HepG2 (cell line): Measurements from ENCODE around the gene WDR43. TPM values are rescaled to one million over a fixed set of nuclear protein-coding genes. Genes with fewer than 3 reads are reported as not detected.

Experiments used
- ATAC-seq: fragments of 200-7000 bp; cut with Tn5 transposase; 3 replicates; pipeline ENCODE4 v1.9.1; 2020; ENCODE audit warnings: mild to moderate bottlenecking, moderate library complexity
- BruUV-seq: library from RNA; stranded (reverse); fragments of 400-500 nt; replicated peaks from 2 replicates; lab custom pipeline; 2021; lab: Mats Ljungman, UMichigan
- CTCF ChIA-PET: fragments of 300-600 bp; formaldehyde crosslinking; extraction: SDS; loops from one replicate; lab custom pipeline; 2021; ENCODE audit warnings: low total read pairs, inconsistent platforms, low intra/inter-chr PET ratio; lab: Yijun Ruan, JAX
- POLR2A ChIA-PET: fragments of 350-600 bp; sonication (Branson Sonifier 250); formaldehyde crosslinking; loops from one replicate; lab custom pipeline; 2020; ENCODE audit warnings: antibody characterized with exemption, inconsistent platforms; lab: Yijun Ruan, JAX
- DNase-seq: peaks from one replicate; pipeline ENCODE4 v3.0.0-alpha.2; 2015; ENCODE audit warnings: low spot score
- FAIRE-seq: peaks from 3 replicates; lab custom pipeline; 2011; peaks lifted over from hg19 to GRCh38; lab: Jason Lieb, UNC
- H2AFZ ChIP-seq: one replicate; pipeline ENCODE4 v1.6.1; 2011; ENCODE audit warnings: low read length, inconsistent platforms
- H3K27ac ChIP-seq: fragments of 300-600 bp; 3 replicates; pipeline ENCODE4 v1.8.0; 2011; ENCODE audit warnings: mixed run types, mild to moderate bottlenecking, mixed read lengths, low read length, inconsistent platforms; ENCODE audit not compliant: insufficient read depth; ENCODE audit errors: extremely low read length
- H3K27me3 ChIP-seq, 2 experiments: fragments of 200-600 bp in 1 of 2; 2 replicates in 1 of 2; 3 replicates in 1 of 2; pipeline versions ENCODE4 v1.6.0 to v1.8.0; 2011; ENCODE audit warnings: low read length in 2 of 2, mild to moderate bottlenecking in 2 of 2, moderate library complexity in 2 of 2, inconsistent platforms in 1 of 2; ENCODE audit not compliant: insufficient read depth in 2 of 2, control insufficient read depth in 1 of 2
- H3K36me3 ChIP-seq, 2 experiments: fragments of 200-600 bp in 1 of 2; replicated peaks in 1 of 2; 2 replicates in 1 of 2; 3 replicates in 1 of 2; pipeline versions ENCODE4 v1.5.1 to v1.8.0; 2011; ENCODE audit warnings: low read length in 2 of 2, inconsistent platforms in 1 of 2; ENCODE audit not compliant: insufficient read depth in 2 of 2, control insufficient read depth in 1 of 2
- H3K4me1 ChIP-seq: 2 replicates; pipeline ENCODE4 v1.5.1; 2012; ENCODE audit warnings: low read length, inconsistent platforms; ENCODE audit not compliant: insufficient read depth
- H3K4me2 ChIP-seq: 2 replicates; pipeline ENCODE4 v1.6.0; 2011; ENCODE audit warnings: low read depth, low read length, inconsistent platforms
- H3K4me3 ChIP-seq, 3 experiments: fragments of 200-600 bp in 1 of 3; sonication (generic), shearing (Covaris generic) in 1 of 3; replicated peaks in 1 of 3; 2 replicates each; pipeline ENCODE4 v1.5.1; 2011 to 2016; ENCODE audit warnings: low read length in 3 of 3, inconsistent platforms in 2 of 3, low read depth in 2 of 3, mild to moderate bottlenecking in 2 of 3, control low read depth in 1 of 3, mixed read lengths in 1 of 3; ENCODE audit not compliant: insufficient read depth in 1 of 3
- H3K79me2 ChIP-seq: one replicate; pipeline ENCODE4 v1.6.1; 2011; ENCODE audit warnings: low read length, inconsistent platforms; ENCODE audit not compliant: insufficient read depth
- H3K9ac ChIP-seq: 2 replicates; pipeline ENCODE4 v1.6.0; 2011; ENCODE audit warnings: mild to moderate bottlenecking, low read depth, low read length, inconsistent platforms; ENCODE audit not compliant: insufficient read depth
- H3K9me3 ChIP-seq: 2 replicates; pipeline ENCODE4 v1.5.1; 2012; ENCODE audit warnings: mild to moderate bottlenecking, low read length
- H4K20me1 ChIP-seq: 2 replicates; pipeline ENCODE4 v1.6.0; 2011; ENCODE audit warnings: inconsistent platforms, mild to moderate bottlenecking, low read length, moderate library complexity; ENCODE audit not compliant: insufficient read depth
- CEBPB ChIP-seq: IDR thresholded peaks from 2 replicates; pipeline ENCODE4 v1.6.1; 2011; ENCODE audit warnings: low read depth, low read length, improper control_type of control experiment, borderline replicate concordance
- JUNB ChIP-seq: sonication (generic); formaldehyde crosslinking; IDR thresholded peaks from 2 replicates; pipeline ENCODE4 v1.8.0; 2022; ENCODE audit warnings: missing genetic modification reagents, mild to moderate bottlenecking, borderline replicate concordance
- KDM2A ChIP-seq: sonication (generic); formaldehyde crosslinking; IDR thresholded peaks from 2 replicates; pipeline ENCODE4 v1.4.0; 2020; ENCODE audit warnings: low read depth, missing genetic modification reagents, borderline replicate concordance
- MBD4 ChIP-seq: IDR thresholded peaks from 2 replicates; pipeline ENCODE4 v1.6.1; 2012; ENCODE audit warnings: low read length, inconsistent platforms, borderline replicate concordance
- ZNF878 ChIP-seq: sonication (generic); formaldehyde crosslinking; IDR thresholded peaks from 2 replicates; pipeline ENCODE4 v1.8.1; 2023; ENCODE audit warnings: mild to moderate bottlenecking, missing genetic modification reagents, moderate library complexity
- WGBS: methylation state at CpG from one replicate; pipeline ENCODE4 v1.1.6; 2017; ENCODE audit warnings: low lambda C conversion rate; 5-methylcytosine and 5-hydroxymethylcytosine counted together
- in situ Hi-C: cut with HindIII; loops from 2 replicates; pipeline ENCODE4 v1.10.0; 2017; ENCODE audit warnings: low pct_unique_long_range_greater_than_20kb; ENCODE audit not compliant: extremely low pct_ligation_motif_present
- intact Hi-C: fragments of 100-400 bp; cut with micrococcal nuclease; formaldehyde crosslinking; loops from one replicate; pipeline ENCODE4 v1.10.0; 2022; ENCODE audit not compliant: unreplicated experiment
- polyA plus RNA-seq, 8 experiments: library from polyadenylated mRNA; depleted of rRNA in 3 of 8; stranded (reverse) in 7 of 8; unstranded in 1 of 8; fragments of >200 nt; fragmentation: Illumina TruSeq in 4 of 8; extraction: Trizol in 4 of 8; gene quantifications; 2 replicates each; pipeline versions ENCODE4 v1.2.1 to v1.2.3, GENCODE V29; 2011 to 2016; ENCODE audit warnings: low read depth in 4 of 8, missing spikeins in 1 of 8, mixed read lengths in 1 of 8; ENCODE audit not compliant: insufficient read depth in 1 of 8
- total RNA-seq, 5 experiments: library from RNA; depleted of rRNA; stranded (reverse); fragments of >200 nt; fragmentation: Illumina TruSeq; extraction: Trizol; gene quantifications; 2 replicates each; pipeline ENCODE4 v1.2.3, GENCODE V29; 2016; ENCODE audit warnings: low read depth in 1 of 5

The WDR43 gene
- total and polyA plus RNA-seq, 2 of the 13 experiments (the other 11 are each of a cell fraction or from before 2014, with no cell fraction given) = 121 to 167 TPM

DNA sequence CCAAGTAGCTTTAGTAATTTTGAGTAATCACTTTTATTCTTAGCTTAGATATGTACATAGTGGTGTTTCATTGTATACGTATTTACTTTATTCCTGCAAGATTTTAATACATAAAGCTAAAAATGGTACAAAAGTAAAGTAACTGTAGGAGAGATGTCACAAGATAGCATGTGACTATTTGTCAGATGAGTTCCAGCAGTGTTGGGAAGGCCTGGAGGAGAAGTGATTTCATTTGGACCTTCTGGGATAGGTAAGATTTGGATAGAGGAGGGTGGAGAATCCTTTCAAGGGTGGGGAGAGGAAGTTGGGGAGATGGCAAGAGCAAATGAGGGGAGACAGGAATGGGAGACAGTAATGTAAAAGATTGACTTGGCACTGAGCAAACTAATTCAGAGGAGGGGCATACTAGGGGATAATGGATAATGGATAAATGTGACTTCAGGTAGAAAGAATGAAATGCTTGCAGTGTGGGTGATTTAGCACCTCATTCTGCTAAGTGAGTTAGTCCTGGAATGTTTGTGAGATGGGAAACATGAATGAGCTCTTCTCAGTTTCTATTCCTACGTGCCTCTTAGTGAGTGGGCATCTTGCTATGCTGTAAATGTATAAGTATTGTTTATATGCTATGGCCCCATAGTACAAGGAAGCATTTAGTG is 10.5 kb downstream of the WDR43 start:
- Histone ChIP-seq H3K4me1 (peaks cover 30% of the 10 kb centered on the region), H2AFZ (no peak overlapping the region), H3K4me2 (no peak overlapping the region), H3K4me3 (no peak overlapping the region), H3K79me2 (peaks cover 98% of the 10 kb centered on the region), H3K36me3 (peaks cover 27 to 82% of the 10 kb centered on the region in 2 experiments), H3K27ac (no peak overlapping the region), H3K27me3 (no peaks in the 10 kb centered on the region), H3K9me3 (no peaks in the 10 kb centered on the region), H4K20me1 (peaks cover 75% of the 10 kb centered on the region), H3K9ac (no peak overlapping the region)
- WGBS = 58% methylated on average over 2 of the region's 2 CpGs
- no peak for DNase-seq
- no peak for ATAC-seq
- intact Hi-C loops (no loop called here), in situ Hi-C loops (no loop called here)
- CTCF ChIA-PET = no interaction called here
- FAIRE-seq = no peak
- TF ChIP-seq JUNB (CRISPR knock-in tag) = no peak
- TF ChIP-seq ZNF878 (CRISPR knock-in tag) = 0 out of 2 replicates have a peak, but pooled peaks have one; percentile 38
- 0 out of 2 replicates have a peak, but pooled peaks have one; percentile 33 for TF ChIP-seq MBD4
- TSS peak; percentile 3 for BruUV-seq
- POLR2A ChIA-PET = interaction anchor here (2.7 kb wide), 1 partner anchor 10 kb away, joined by 13 read pairs; the partner anchor contains the start of gene WDR43

GRCh38 chr2:28905533-28905932 is 11.1 kb downstream of the WDR43 start:
- Histone ChIP-seq H3K36me3 (peaks cover 29 to 87% of the 10 kb centered on the region in 2 experiments), H3K27me3 (no peaks in the 10 kb centered on the region), H3K4me2 (no peak overlapping the region), H3K4me3 (no peak overlapping the region)
- no TSS peak for BruUV-seq
- WGBS = 96% methylated on average over 3 of the region's 3 CpGs
- POLR2A ChIA-PET = interaction anchor here (2.7 kb wide), 1 partner anchor 11 kb away, joined by 13 read pairs; the partner anchor contains the start of gene WDR43
- intact Hi-C loops = no loop called here
- TF ChIP-seq CEBPB = 0 out of 2 replicates have a peak, but pooled peaks have one; percentile 7
- TF ChIP-seq KDM2A = no peak
- TF ChIP-seq, all 625 proteins: peak for 1
- peaks cover 74% of the 10 kb centered on the region for H4K20me1 ChIP-seq
- FAIRE-seq (no peak), DNase-seq (no peak), ATAC-seq (no peak)
- H3K4me1 ChIP-seq = peaks cover 24% of the 10 kb centered on the region
- no peak overlapping the region for H3K27ac ChIP-seq
- H3K79me2 ChIP-seq = peaks cover 96% of the 10 kb centered on the region
- in situ Hi-C loops = no loop called here
- H3K9ac ChIP-seq = no peak overlapping the region
- H3K9me3 ChIP-seq = no peaks in the 10 kb centered on the region
- CTCF ChIA-PET = no interaction called here
- no peak overlapping the region for H2AFZ ChIP-seq
